GM19193 (cell line): Measurements from ENCODE around the gene SCAPER.

Experiments used
- POLR2A ChIP-seq: IDR thresholded peaks from 4 replicates; pipeline ENCODE4 v1.6.1; 2011; ENCODE audit not compliant: insufficient read depth, insufficient read length; ENCODE audit errors: extremely low read depth

The SCAPER gene

GRCh38 chr15:76320012-76320411 lies 585.1 kb downstream of the SCAPER start:
- no peak for TF ChIP-seq POLR2A

DNA sequence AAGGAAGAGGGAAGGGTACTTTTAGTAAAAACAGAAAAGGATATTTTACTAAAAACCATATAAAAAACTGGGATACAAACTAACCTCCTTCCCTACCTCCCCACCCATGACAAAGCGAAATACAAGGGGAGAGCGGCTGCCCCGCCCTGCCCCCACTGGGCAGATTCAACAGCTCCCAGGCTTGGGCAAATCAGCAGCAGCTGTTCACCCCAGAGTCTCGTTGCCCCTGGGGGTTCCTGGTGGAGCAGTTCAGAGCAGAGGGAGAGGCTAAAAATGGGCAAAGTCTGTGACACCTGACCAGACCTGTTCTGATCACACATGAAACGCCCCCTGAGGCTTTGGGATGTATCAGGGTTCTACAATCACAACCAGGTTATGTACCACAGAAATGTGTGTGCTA lies 591.4 kb downstream of the SCAPER start:
- no peak for TF ChIP-seq POLR2A

- no peak for TF ChIP-seq POLR2A
These were observed 592.5 kb downstream of the SCAPER start for GRCh38 chr15:76312540-76313174.

DNA sequence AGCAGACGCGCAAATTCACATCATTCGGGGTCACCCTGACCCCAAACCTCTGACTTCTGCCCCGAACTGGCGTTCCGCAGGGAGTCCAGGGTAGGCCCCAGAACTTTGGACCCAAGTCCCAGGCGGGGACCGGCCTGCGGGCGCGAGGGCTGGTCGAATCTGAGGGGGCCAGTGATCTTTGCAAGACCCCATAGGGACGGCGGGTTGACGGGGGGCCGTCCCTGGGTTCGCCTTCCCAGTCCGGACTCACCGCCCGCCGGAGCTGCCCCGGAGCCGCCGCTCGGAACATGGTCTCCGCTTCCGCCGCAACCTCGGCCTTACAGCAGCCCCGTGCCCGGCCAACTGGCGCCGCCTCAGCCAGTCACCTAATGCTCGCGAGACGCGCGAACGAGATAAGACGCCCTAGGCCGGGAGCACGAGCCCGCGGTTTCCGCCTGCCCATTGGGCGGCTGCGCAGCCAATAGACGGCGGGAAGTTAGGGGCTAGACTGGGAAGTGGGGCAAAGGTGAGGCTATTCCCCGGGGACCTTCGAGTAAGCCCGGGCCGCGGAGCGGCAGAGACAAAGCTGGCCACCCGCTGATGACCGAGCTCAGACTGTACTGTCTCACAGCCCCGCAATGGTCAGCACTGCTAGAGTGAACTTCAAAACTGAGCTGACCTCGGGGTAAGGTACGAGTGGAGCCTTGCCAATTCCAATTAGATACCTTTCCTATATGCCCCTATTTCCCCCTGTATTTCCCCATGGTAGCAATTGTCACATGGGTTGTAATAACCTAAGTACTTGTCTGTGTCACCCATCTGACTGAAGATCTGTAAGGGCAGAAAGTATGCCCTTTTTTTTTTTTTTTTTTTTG lies 593.8 kb downstream of the SCAPER start, which contains the start of gene ETFA:
ETFA (minus strand) TSS at position 370 of the 854 bp plus-strand sequence; CDS start at position 289, 81 bp downstream.
- peak; percentile 92 for TF ChIP-seq POLR2A

DNA sequence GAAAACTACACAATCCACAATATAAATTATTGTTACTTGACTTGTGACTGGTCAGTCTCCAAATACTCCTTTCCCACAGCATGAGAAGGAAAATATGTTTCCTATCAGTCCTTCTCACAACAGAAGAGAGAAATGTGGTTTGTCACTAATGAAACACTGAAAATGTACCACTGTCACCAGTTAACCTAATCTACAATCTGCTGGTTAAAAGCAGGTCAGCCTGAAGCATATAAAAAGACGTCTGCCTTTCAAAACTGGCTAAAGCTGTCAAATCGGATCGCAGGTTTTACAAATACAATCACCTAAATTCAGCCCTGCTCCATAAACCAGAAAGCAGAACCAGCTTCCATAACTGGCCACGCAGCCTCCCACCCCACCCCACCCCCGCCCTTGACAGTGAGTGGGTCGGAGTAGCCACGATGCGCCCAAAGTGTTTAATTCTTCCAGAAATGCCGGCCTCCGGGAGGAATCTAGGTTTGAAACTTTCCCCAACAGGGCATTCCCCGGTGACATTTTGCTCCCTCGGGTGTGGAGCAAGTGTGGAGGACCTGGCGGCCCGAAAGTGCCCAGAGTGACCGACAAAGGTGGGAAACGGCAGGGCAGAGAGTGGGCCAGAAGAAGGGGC lies 594.6 kb downstream of the SCAPER start:
- TF ChIP-seq POLR2A = no peak

DNA sequence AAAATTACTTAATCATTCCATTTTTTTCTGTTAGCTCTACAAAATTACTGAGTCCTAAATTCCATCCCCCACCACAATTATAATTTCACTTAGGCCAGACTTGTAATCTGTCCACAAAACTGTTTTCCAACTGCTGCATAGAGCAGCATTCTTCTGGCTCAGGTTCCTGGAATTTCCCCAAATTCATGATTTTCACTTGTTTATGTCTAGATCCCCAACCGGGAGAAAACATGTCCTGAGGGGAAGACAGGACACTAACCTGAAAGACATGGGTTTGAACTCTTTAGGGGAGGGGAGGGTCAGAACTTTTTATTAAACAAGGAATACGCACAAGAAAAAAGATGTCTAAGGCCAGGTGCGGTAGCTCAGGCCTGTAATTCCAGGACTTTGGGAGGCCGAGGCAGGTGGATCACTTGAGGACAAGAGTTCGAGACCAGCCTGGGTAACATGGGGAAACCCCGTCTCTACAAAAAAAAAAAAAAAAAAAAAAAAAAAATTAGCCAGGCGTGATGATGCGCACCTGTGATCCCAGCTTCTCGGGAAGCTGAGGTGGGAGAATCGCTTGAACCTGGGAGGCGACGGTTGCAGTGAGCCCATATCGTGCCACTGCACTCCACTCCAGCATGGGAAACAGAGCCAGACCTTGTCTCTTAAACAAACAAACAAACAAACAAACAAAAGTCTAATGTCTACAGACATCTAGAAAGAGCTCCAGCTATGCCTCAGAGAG lies 595.4 kb downstream of the SCAPER start:
- no peak for TF ChIP-seq POLR2A

DNA sequence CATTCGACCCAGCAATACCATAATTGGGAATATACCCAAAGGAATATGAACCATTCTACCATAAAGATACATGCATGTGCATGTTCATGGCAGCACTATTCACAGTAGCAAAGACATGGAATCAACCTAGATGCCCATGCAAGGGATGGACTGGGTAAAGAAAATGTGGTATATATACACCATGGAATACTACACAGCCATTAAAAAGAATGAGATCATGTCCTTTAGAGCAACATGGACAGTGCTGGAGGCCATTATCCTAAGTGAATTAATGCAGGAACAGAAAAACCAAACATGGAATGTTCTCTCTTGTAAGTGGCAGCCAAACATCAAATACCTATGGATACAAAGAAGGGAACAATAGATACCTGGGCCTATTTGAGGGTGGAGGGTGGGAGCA lies 601.2 kb downstream of the SCAPER start:
- TF ChIP-seq POLR2A = no peak

GRCh38 chr15:76299786-76300185 lies 605.4 kb downstream of the SCAPER start:
- no peak for TF ChIP-seq POLR2A

DNA sequence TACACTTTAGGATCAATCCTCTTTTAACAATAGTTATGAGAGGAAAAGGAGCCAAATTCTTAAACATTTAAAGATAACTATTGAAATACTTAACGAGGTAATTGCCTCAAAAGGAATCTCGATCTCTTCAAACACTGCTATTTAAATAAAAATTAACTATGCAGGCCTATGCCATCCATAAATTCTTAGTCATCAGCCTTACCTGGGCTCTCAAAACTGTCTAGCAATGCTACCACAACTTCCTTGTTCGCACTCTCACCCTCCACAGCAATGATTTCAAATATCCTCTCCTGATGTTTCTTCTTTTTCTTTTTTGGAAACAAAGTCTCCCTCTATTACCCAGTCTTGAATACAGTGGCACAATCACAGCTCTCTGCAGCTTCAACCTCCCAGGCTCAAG lies 606.2 kb downstream of the SCAPER start:
- no peak for TF ChIP-seq POLR2A
